Mesenchymal stem cell (in vitro differentiated cells and primary cell): ENCODE results near the gene KIF2A.
A peak's percentile ranks its signal among the peaks of the same experiment; 100 is the strongest.

Experiments
- DNase-seq: peaks from one replicate; pipeline ENCODE4 v3.0.0-alpha.2; 2013
- H2AFZ ChIP-seq: one replicate; pipeline ENCODE4 v1.6.1; 2013; ENCODE audit warnings: low read depth, mild to moderate bottlenecking, control low read depth, inconsistent platforms, low read length, moderate library complexity
- H2AK5ac ChIP-seq: 2 replicates; pipeline ENCODE4 v1.6.1; 2013; ENCODE audit warnings: low read length, moderate library complexity, mild to moderate bottlenecking, inconsistent platforms; ENCODE audit not compliant: severe bottlenecking
- H2BK120ac ChIP-seq: one replicate; pipeline ENCODE4 v1.6.1; 2013; ENCODE audit warnings: low read depth, mild to moderate bottlenecking, inconsistent platforms, low read length, moderate library complexity
- H2BK12ac ChIP-seq, 2 experiments: one replicate each; pipeline ENCODE4 v1.6.1; 2013; ENCODE audit warnings: inconsistent platforms in 2 of 2, low read length in 2 of 2, mild to moderate bottlenecking in 2 of 2, moderate library complexity in 2 of 2, control low read depth in 1 of 2
- H2BK15ac ChIP-seq: one replicate; pipeline ENCODE4 v1.6.1; 2013; ENCODE audit warnings: mild to moderate bottlenecking, low read depth, inconsistent platforms; ENCODE audit not compliant: poor library complexity, severe bottlenecking
- H2BK5ac ChIP-seq: 2 replicates; pipeline ENCODE4 v1.6.1; 2013; ENCODE audit warnings: low read depth, mild to moderate bottlenecking, low read length, control low read depth, inconsistent platforms; ENCODE audit not compliant: poor library complexity, severe bottlenecking
- H3K14ac ChIP-seq, 2 experiments: one replicate each; pipeline ENCODE4 v1.6.1; 2013; ENCODE audit warnings: inconsistent platforms in 2 of 2, low read length in 2 of 2, control low read depth in 1 of 2, mild to moderate bottlenecking in 1 of 2, moderate library complexity in 1 of 2
- H3K18ac ChIP-seq, 2 experiments: one replicate each; pipeline ENCODE4 v1.6.1; 2013; ENCODE audit warnings: inconsistent platforms in 2 of 2, low read length in 2 of 2, control low read depth in 1 of 2, low read depth in 1 of 2, mild to moderate bottlenecking in 1 of 2
- H3K23ac ChIP-seq, 2 experiments: one replicate each; pipeline ENCODE4 v1.6.1; 2013; ENCODE audit warnings: inconsistent platforms in 2 of 2, low read length in 2 of 2, mild to moderate bottlenecking in 2 of 2, moderate library complexity in 2 of 2, control low read depth in 1 of 2
- H3K27ac ChIP-seq: 2 replicates; pipeline ENCODE4 v1.5.1; 2013; ENCODE audit warnings: mild to moderate bottlenecking, moderate library complexity, low read length, control low read depth, inconsistent platforms; ENCODE audit not compliant: poor library complexity, severe bottlenecking
- H3K27me3 ChIP-seq, 2 experiments: 2 replicates each; pipeline versions ENCODE4 v1.6.1 to v1.7.0; 2013; ENCODE audit warnings: low read length in 2 of 2, mild to moderate bottlenecking in 2 of 2, moderate library complexity in 2 of 2, control low read depth in 1 of 2, inconsistent platforms in 1 of 2; ENCODE audit not compliant: control insufficient read depth in 1 of 2, insufficient read depth in 1 of 2
- H3K36me3 ChIP-seq, 2 experiments: 2 replicates each; pipeline versions ENCODE4 v1.6.1 to v1.7.0; 2013; ENCODE audit warnings: low read length in 2 of 2, control low read depth in 1 of 2, inconsistent platforms in 1 of 2, low read depth in 1 of 2, mild to moderate bottlenecking in 1 of 2; ENCODE audit not compliant: insufficient read depth in 2 of 2, control insufficient read depth in 1 of 2
- H3K4ac ChIP-seq, 2 experiments: one replicate each; pipeline ENCODE4 v1.6.1; 2013; ENCODE audit warnings: inconsistent platforms in 2 of 2, low read length in 2 of 2, mild to moderate bottlenecking in 2 of 2, moderate library complexity in 2 of 2, control low read depth in 1 of 2, low read depth in 1 of 2
- H3K4me1 ChIP-seq: 2 replicates; pipeline ENCODE4 v1.6.1; 2013; ENCODE audit warnings: low read depth, low read length, control low read depth; ENCODE audit not compliant: control insufficient read depth, insufficient read depth
- H3K4me2 ChIP-seq: 2 replicates; pipeline ENCODE4 v1.6.1; 2013; ENCODE audit warnings: low read length, mild to moderate bottlenecking, inconsistent platforms; ENCODE audit not compliant: poor library complexity, severe bottlenecking
- H3K4me3 ChIP-seq, 2 experiments: 2 replicates each; pipeline versions ENCODE4 v1.5.1 to v1.7.0; 2013; ENCODE audit warnings: low read length in 2 of 2, mild to moderate bottlenecking in 2 of 2, control low read depth in 1 of 2, low read depth in 1 of 2; ENCODE audit not compliant: insufficient read depth in 1 of 2
- H3K79me1 ChIP-seq: replicated peaks from 2 replicates; pipeline ENCODE4 v1.6.1; 2013; ENCODE audit warnings: mild to moderate bottlenecking, control low read depth, low read length, inconsistent platforms; ENCODE audit not compliant: poor library complexity, severe bottlenecking
- H3K9ac ChIP-seq: 2 replicates; pipeline ENCODE4 v1.7.0; 2013; ENCODE audit warnings: mild to moderate bottlenecking, low read length, moderate library complexity
- H3K9me3 ChIP-seq: 2 replicates; pipeline ENCODE4 v1.7.0; 2013; ENCODE audit warnings: mild to moderate bottlenecking, low read length; ENCODE audit not compliant: control insufficient read depth
- H4K8ac ChIP-seq: one replicate; pipeline ENCODE4 v1.6.1; 2013; ENCODE audit warnings: inconsistent platforms, mild to moderate bottlenecking, low read length, moderate library complexity
- H4K91ac ChIP-seq: one replicate; pipeline ENCODE4 v1.6.1; 2013; ENCODE audit warnings: mild to moderate bottlenecking, low read length, inconsistent platforms
- WGBS: methylation state at CpG from one replicate; pipeline ENCODE4 v1.1.7; 2013; ENCODE audit warnings: mixed read lengths; 5-methylcytosine and 5-hydroxymethylcytosine counted together

The KIF2A gene

DNA sequence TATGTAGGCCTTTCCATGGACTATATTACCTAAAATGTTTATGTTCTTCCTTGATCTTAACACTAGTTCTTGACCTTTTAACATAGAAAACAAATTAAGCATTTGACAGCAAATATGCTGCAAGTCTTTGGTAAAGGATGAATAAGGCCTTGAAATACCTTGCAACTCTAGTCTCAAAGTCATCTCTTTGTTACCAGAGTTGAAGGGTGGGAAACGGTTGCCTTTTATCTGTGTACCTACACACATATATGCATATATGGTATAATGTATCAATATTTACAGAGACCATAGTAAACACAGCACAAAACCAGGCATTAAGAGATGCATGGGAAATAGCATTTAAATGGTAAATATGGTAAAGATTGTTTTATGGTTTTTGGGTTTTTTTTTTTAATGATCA, 16.5 kb downstream of the KIF2A start:
- Histone ChIP-seq H2BK5ac (no peak overlapping the region), H2AFZ (no peak overlapping the region), H3K23ac (no peak overlapping the region), H3K4me2 (no peak overlapping the region), H3K27me3 (no peaks in the 10 kb centered on the region), H3K4me3 (no peak overlapping the region), H3K18ac (no peak overlapping the region), H2BK120ac (no peak overlapping the region), H3K4ac (no peak overlapping the region), H3K14ac (no peak overlapping the region), H3K4me1 (peaks cover 3% of the 10 kb centered on the region), H3K9me3 (no peaks in the 10 kb centered on the region), H4K8ac (no peak overlapping the region), H4K91ac (no peak overlapping the region), H3K27ac (no peak overlapping the region), H2BK15ac (no peak overlapping the region), H3K79me1 (peaks cover 3% of the 10 kb centered on the region), H3K36me3 (peaks cover 6 to 18% of the 10 kb centered on the region in 2 experiments), H2BK12ac (no peak overlapping the region), H3K9ac (no peak overlapping the region), H2AK5ac (no peak overlapping the region)
- no CpG with 5 or more reads among the region's 1 CpG for WGBS
- no peak for DNase-seq

GRCh38 chr5:62326302-62326701, 20.3 kb downstream of the KIF2A start:
- Histone ChIP-seq H2BK12ac (no peak overlapping the region), H3K4me2 (no peak overlapping the region), H3K4me1 (peaks cover 3% of the 10 kb centered on the region), H3K4me3 (no peak overlapping the region), H4K91ac (no peak overlapping the region), H3K79me1 (peaks cover 5% of the 10 kb centered on the region), H2BK120ac (no peak overlapping the region), H3K9me3 (no peaks in the 10 kb centered on the region), H3K9ac (no peak overlapping the region), H2AK5ac (no peak overlapping the region), H2BK5ac (no peak overlapping the region), H3K4ac (no peak overlapping the region), H3K18ac (no peak overlapping the region), H3K23ac (no peak overlapping the region), H3K36me3 (peaks cover 6 to 18% of the 10 kb centered on the region in 2 experiments), H2AFZ (no peak overlapping the region), H3K27ac (no peak overlapping the region), H2BK15ac (no peak overlapping the region), H4K8ac (no peak overlapping the region), H3K27me3 (no peaks in the 10 kb centered on the region), H3K14ac (peak overlapping the region in 1 of 2 experiments; percentile 17)
- no peak for DNase-seq
- WGBS, result 87% methylated on average over 1 of the region's 1 CpG

- Histone ChIP-seq H3K36me3 (peaks cover 3 to 14% of the 10 kb centered on the region in 2 experiments), H3K4me2 (no peak overlapping the region), H2BK120ac (no peak overlapping the region), H2BK15ac (no peak overlapping the region), H3K4me1 (peaks cover 3% of the 10 kb centered on the region), H3K14ac (no peak overlapping the region), H3K27me3 (no peaks in the 10 kb centered on the region), H3K79me1 (peaks cover 5% of the 10 kb centered on the region), H4K8ac (no peak overlapping the region), H3K4ac (no peak overlapping the region), H2BK12ac (no peak overlapping the region), H4K91ac (no peak overlapping the region), H3K4me3 (no peak overlapping the region), H2AK5ac (no peak overlapping the region), H3K18ac (no peak overlapping the region), H3K27ac (no peak overlapping the region), H3K23ac (no peak overlapping the region), H3K9ac (no peak overlapping the region), H3K9me3 (no peaks in the 10 kb centered on the region), H2AFZ (no peak overlapping the region), H2BK5ac (no peak overlapping the region)
- 87% methylated on average over 4 of the region's 4 CpGs for WGBS
- no peak for DNase-seq
Observed at GRCh38 chr5:62326702-62327101, 20.7 kb downstream of the KIF2A start.

GRCh38 chr5:62327138-62328053, 21.4 kb downstream of the KIF2A start:
- Histone ChIP-seq H3K4me2 (no peak overlapping the region), H3K4me1 (peaks cover 3% of the 10 kb centered on the region), H2BK15ac (no peak overlapping the region), H3K36me3 (peaks cover 0 to 7% of the 10 kb centered on the region in 2 experiments), H3K79me1 (peaks cover 5% of the 10 kb centered on the region), H3K4me3 (no peak overlapping the region), H2BK5ac (no peak overlapping the region), H3K23ac (no peak overlapping the region), H4K91ac (no peak overlapping the region), H2BK120ac (no peak overlapping the region), H3K27me3 (no peaks in the 10 kb centered on the region), H3K18ac (no peak overlapping the region), H3K4ac (no peak overlapping the region), H3K9me3 (no peaks in the 10 kb centered on the region), H3K9ac (no peak overlapping the region), H4K8ac (no peak overlapping the region), H2AFZ (no peak overlapping the region), H3K27ac (no peak overlapping the region), H2BK12ac (no peak overlapping the region), H2AK5ac (no peak overlapping the region), H3K14ac (no peak overlapping the region)
- 93% methylated on average over 7 of the region's 9 CpGs for WGBS
- DNase-seq, result no peak
